Erythroblast (primary cell): Measurements from ENCODE around the gene PKP4.

Experiments
- GATA1 ChIP-seq: IDR thresholded peaks from 2 replicates; pipeline ENCODE4 v1.6.1; 2011; ENCODE audit warnings: low read depth, mild to moderate bottlenecking, control low read depth, low read length, moderate library complexity
- POLR2A ChIP-seq: IDR thresholded peaks from 2 replicates; pipeline ENCODE4 v1.6.1; 2011; ENCODE audit warnings: mild to moderate bottlenecking, low read length

DNA sequence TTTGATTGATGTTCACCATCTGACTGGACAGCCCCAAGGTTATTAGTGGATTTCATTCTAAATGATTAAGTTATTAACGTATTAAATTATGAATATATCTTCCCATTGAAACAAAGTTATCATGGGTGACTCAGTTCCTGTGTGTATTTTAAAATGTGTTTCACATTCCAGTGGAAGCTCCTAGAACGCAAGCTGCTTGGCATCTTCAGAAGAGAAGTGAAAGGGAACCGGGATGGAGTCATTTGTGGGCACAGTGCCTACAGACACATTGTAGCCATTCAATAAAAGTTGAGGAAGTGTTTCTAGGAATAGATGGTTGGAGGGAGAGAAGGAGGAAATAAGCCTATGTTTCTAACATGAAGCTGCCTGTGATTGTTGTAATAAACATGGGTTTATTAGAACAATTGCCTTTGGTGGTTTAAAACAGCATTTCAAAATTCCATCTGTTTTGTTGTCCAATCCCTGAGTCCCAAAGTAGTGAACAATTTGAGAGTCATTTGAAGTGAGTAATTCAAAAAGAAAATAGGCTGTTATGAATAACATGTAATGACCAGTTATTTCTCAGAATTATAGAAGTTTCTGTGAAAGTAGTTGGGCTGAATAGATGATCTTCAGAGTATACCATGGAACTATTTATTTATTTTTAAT lies 143.5 kb downstream of the PKP4 start:
- TF ChIP-seq POLR2A (no peak), GATA1 (no peak)
